ENCODE measurements around the gene ANKS6.

The ANKS6 gene

DNA sequence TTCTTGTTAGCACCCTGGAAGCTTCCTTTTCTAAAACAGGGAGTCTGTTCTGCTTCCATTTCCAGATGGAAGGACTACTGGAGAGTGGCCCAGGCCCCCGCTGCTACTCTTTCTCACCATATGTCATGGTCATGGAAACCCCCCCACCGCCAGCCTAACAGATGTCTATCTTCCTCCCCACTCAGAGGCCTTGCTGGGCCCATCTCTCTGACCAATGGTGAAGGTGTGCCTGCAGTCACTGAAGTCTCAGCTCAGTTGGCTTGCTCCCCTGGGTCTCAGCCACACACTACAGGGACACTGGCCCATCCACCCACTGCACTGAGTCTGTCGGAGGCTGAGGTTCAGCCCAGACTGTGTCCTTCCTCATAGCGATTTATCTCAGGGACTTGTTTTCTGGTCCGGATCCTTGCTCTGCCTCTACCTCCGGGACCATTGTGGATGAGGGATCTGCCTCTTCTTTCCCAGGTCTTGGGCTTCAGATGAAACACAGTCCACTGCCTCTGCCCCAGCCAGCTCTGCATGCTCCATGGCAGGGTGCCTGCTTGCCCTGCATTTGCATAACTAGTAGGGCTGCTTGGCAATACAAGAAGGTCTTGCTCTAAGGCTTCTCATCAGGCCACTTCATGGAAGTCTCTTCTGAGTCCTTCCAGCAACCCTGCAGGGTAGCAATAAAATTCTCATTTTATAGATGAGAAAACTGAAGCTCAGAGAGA is 42.0 kb upstream of the ANKS6 start:
- H2BK5ac ChIP-seq (ENCODE audit: low read length) = no peak overlapping the region
- H3K56ac ChIP-seq (ENCODE audit: low read length) = peak overlapping the region; percentile 42
- WGBS (ENCODE audit: extremely low coverage, insufficient coverage, low lambda C conversion rate) = no CpG with 5 or more reads among the region's 6 CpGs
- H3K27ac ChIP-seq (ENCODE audit: low read depth, low read length) = no peak overlapping the region
- H2BK15ac ChIP-seq (replicated peaks; ENCODE audit: low read depth) = no peak overlapping the region
- H3K27me3 ChIP-seq (ENCODE audit: insufficient read depth, low read length, poor library complexity) = no peaks in the 10 kb centered on the region
- no peak overlapping the region for H4K8ac ChIP-seq (ENCODE audit: low read depth, low read length)
- no peak overlapping the region for H3K4ac ChIP-seq (ENCODE audit: low read depth, low read length)
- DNase-seq = no peak
- H3K36me3 ChIP-seq (ENCODE audit: control insufficient read depth, insufficient read depth, low read length) = no peaks in the 10 kb centered on the region
- H3K4me3 ChIP-seq (ENCODE audit: low read length) = no peak overlapping the region
- no peak overlapping the region for H2BK120ac ChIP-seq (ENCODE audit: low read depth, low read length)
- no peak overlapping the region for H3K18ac ChIP-seq (ENCODE audit: low read length)
- no peaks in the 10 kb centered on the region for H3K4me1 ChIP-seq (ENCODE audit: control insufficient read depth, low read depth, low read length)
- no peak overlapping the region for H3K9ac ChIP-seq (ENCODE audit: low read length)
- no peak overlapping the region for H2AK5ac ChIP-seq (ENCODE audit: low read length)
- no peaks in the 10 kb centered on the region for H3K79me1 ChIP-seq (ENCODE audit: low read length)
- no peaks in the 10 kb centered on the region for H3K79me2 ChIP-seq (ENCODE audit: control insufficient read depth, insufficient read depth, low read length)
- no peak overlapping the region for H4K5ac ChIP-seq (ENCODE audit: low read length)
- no peak overlapping the region for H3K4me2 ChIP-seq (ENCODE audit: low read length)
- H3K23ac ChIP-seq (ENCODE audit: low read length) = no peak overlapping the region

- Histone ChIP-seq H2BK120ac (ENCODE audit: low read depth, low read length) (no peak overlapping the region), H3K79me1 (ENCODE audit: low read length) (no peaks in the 10 kb centered on the region), H3K79me2 (ENCODE audit: control insufficient read depth, insufficient read depth, low read length) (no peaks in the 10 kb centered on the region), H2AK5ac (ENCODE audit: low read length) (no peak overlapping the region), H3K56ac (ENCODE audit: low read length) (no peak overlapping the region), H3K36me3 (ENCODE audit: control insufficient read depth, insufficient read depth, low read length) (no peaks in the 10 kb centered on the region), H3K4me2 (ENCODE audit: low read length) (no peak overlapping the region), H3K4ac (ENCODE audit: low read depth, low read length) (no peak overlapping the region), H3K23ac (ENCODE audit: low read length) (no peak overlapping the region), H3K9ac (ENCODE audit: low read length) (no peak overlapping the region), H2BK5ac (ENCODE audit: low read length) (no peak overlapping the region), H3K27me3 (ENCODE audit: insufficient read depth, low read length, poor library complexity) (no peaks in the 10 kb centered on the region), H2BK15ac (replicated peaks; ENCODE audit: low read depth) (no peak overlapping the region), H3K4me3 (ENCODE audit: low read length) (no peak overlapping the region), H3K4me1 (ENCODE audit: control insufficient read depth, low read depth, low read length) (no peaks in the 10 kb centered on the region), H3K27ac (ENCODE audit: low read depth, low read length) (no peak overlapping the region), H4K8ac (ENCODE audit: low read depth, low read length) (no peak overlapping the region), H3K18ac (ENCODE audit: low read length) (no peak overlapping the region), H4K5ac (ENCODE audit: low read length) (no peak overlapping the region)
- no peak for DNase-seq
- WGBS (ENCODE audit: extremely low coverage, insufficient coverage, low lambda C conversion rate) = no CpG with 5 or more reads among the region's 4 CpGs
Observed at GRCh38 chr9:98837516-98837915, 41.2 kb upstream of the ANKS6 start.

- Histone ChIP-seq H3K23ac (ENCODE audit: low read length) (no peak overlapping the region), H3K4me3 (ENCODE audit: low read length) (no peak overlapping the region), H3K4me2 (ENCODE audit: low read length) (no peak overlapping the region), H2BK5ac (ENCODE audit: low read length) (no peak overlapping the region), H2AK5ac (ENCODE audit: low read length) (no peak overlapping the region), H3K56ac (ENCODE audit: low read length) (no peak overlapping the region), H3K27ac (ENCODE audit: low read depth, low read length) (no peak overlapping the region), H3K79me1 (ENCODE audit: low read length) (no peaks in the 10 kb centered on the region), H3K18ac (ENCODE audit: low read length) (no peak overlapping the region), H2BK15ac (replicated peaks; ENCODE audit: low read depth) (no peak overlapping the region), H2BK120ac (ENCODE audit: low read depth, low read length) (no peak overlapping the region), H4K8ac (ENCODE audit: low read depth, low read length) (no peak overlapping the region), H3K4me1 (ENCODE audit: control insufficient read depth, low read depth, low read length) (no peaks in the 10 kb centered on the region), H3K36me3 (ENCODE audit: control insufficient read depth, insufficient read depth, low read length) (no peaks in the 10 kb centered on the region), H3K27me3 (ENCODE audit: insufficient read depth, low read length, poor library complexity) (no peaks in the 10 kb centered on the region), H3K9ac (ENCODE audit: low read length) (no peak overlapping the region), H4K5ac (ENCODE audit: low read length) (no peak overlapping the region), H3K4ac (ENCODE audit: low read depth, low read length) (no peak overlapping the region), H3K79me2 (ENCODE audit: control insufficient read depth, insufficient read depth, low read length) (no peaks in the 10 kb centered on the region)
- no peak for DNase-seq
- WGBS (ENCODE audit: extremely low coverage, insufficient coverage, low lambda C conversion rate) = no CpG with 5 or more reads among the region's 4 CpGs
Observed at GRCh38 chr9:98836206-98836605, 39.9 kb upstream of the ANKS6 start.

GRCh38 chr9:98834386-98834785 is 38.0 kb upstream of the ANKS6 start:
- Histone ChIP-seq H2BK5ac (ENCODE audit: low read length) (no peak overlapping the region), H3K27me3 (ENCODE audit: insufficient read depth, low read length, poor library complexity) (no peaks in the 10 kb centered on the region), H3K79me1 (ENCODE audit: low read length) (no peaks in the 10 kb centered on the region), H2BK120ac (ENCODE audit: low read depth, low read length) (no peak overlapping the region), H3K4me2 (ENCODE audit: low read length) (no peak overlapping the region), H4K5ac (ENCODE audit: low read length) (no peak overlapping the region), H3K79me2 (ENCODE audit: control insufficient read depth, insufficient read depth, low read length) (no peaks in the 10 kb centered on the region), H3K23ac (ENCODE audit: low read length) (no peak overlapping the region), H3K27ac (ENCODE audit: low read depth, low read length) (no peak overlapping the region), H3K18ac (ENCODE audit: low read length) (no peak overlapping the region), H3K36me3 (ENCODE audit: control insufficient read depth, insufficient read depth, low read length) (no peaks in the 10 kb centered on the region), H3K56ac (ENCODE audit: low read length) (no peak overlapping the region), H2BK15ac (replicated peaks; ENCODE audit: low read depth) (no peak overlapping the region), H4K8ac (ENCODE audit: low read depth, low read length) (no peak overlapping the region), H3K9ac (ENCODE audit: low read length) (no peak overlapping the region), H3K4me3 (ENCODE audit: low read length) (no peak overlapping the region), H3K4ac (ENCODE audit: low read depth, low read length) (no peak overlapping the region), H2AK5ac (ENCODE audit: low read length) (no peak overlapping the region), H3K4me1 (ENCODE audit: control insufficient read depth, low read depth, low read length) (no peaks in the 10 kb centered on the region)
- WGBS (ENCODE audit: extremely low coverage, insufficient coverage, low lambda C conversion rate) = no CpG with 5 or more reads among the region's 9 CpGs
- peak; percentile 60 for DNase-seq

DNA sequence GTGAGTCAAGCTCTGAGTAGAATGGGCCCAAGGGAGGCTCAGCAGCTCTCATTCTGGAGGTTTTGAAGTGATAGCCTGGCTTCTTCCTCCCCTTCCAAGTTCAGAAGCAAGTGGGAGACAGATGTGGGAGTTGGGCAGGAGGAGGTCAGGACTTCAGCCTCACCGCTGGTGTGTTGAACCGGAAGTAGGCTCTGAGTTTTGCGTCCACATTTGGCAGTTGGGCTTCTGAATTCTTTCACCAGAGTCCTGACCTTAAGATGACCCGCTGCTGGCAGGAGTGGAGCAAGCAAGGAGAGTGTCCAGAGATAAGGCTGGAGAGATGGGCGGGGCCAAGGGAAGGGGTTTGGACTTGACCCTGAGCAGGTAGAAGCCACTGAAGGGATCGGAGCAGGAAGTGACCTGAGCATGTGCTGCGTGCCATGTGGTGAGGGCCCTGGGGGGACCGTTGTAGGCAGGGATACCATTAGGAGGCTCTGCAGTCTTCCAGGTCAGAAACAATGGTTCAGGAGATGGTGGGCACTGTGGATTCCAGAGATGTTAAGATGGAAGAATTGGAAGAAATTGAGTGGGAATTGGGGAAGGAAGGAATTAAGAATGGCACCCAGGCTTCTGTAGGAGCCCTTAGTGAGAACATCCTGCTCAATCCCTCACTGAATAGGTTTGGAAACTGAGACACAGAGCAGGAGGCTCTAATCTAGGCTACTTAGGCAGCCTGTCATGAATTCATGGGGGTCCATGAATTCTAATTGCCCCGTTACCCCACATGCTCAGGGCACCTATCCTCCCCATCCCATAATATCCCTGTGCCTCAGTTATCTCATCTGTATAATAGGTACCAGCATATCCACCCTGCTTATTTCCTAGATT is 37.0 kb upstream of the ANKS6 start:
- H3K27me3 ChIP-seq (ENCODE audit: insufficient read depth, low read length, poor library complexity) = no peaks in the 10 kb centered on the region
- no peak overlapping the region for H3K23ac ChIP-seq (ENCODE audit: low read length)
- no peak overlapping the region for H2BK5ac ChIP-seq (ENCODE audit: low read length)
- no peak overlapping the region for H3K56ac ChIP-seq (ENCODE audit: low read length)
- H2BK15ac ChIP-seq (replicated peaks; ENCODE audit: low read depth) = no peak overlapping the region
- no peak overlapping the region for H4K5ac ChIP-seq (ENCODE audit: low read length)
- H3K27ac ChIP-seq (ENCODE audit: low read depth, low read length) = no peak overlapping the region
- H3K9ac ChIP-seq (ENCODE audit: low read length) = no peak overlapping the region
- WGBS (ENCODE audit: extremely low coverage, insufficient coverage, low lambda C conversion rate) = no CpG with 5 or more reads among the region's 9 CpGs
- no peaks in the 10 kb centered on the region for H3K4me1 ChIP-seq (ENCODE audit: control insufficient read depth, low read depth, low read length)
- no peak overlapping the region for H3K4me2 ChIP-seq (ENCODE audit: low read length)
- no peaks in the 10 kb centered on the region for H3K36me3 ChIP-seq (ENCODE audit: control insufficient read depth, insufficient read depth, low read length)
- no peak overlapping the region for H3K18ac ChIP-seq (ENCODE audit: low read length)
- H3K79me2 ChIP-seq (ENCODE audit: control insufficient read depth, insufficient read depth, low read length) = no peaks in the 10 kb centered on the region
- H3K4me3 ChIP-seq (ENCODE audit: low read length) = no peak overlapping the region
- no peak overlapping the region for H4K8ac ChIP-seq (ENCODE audit: low read depth, low read length)
- H2BK120ac ChIP-seq (ENCODE audit: low read depth, low read length) = no peak overlapping the region
- no peak for DNase-seq
- H3K4ac ChIP-seq (ENCODE audit: low read depth, low read length) = no peak overlapping the region
- H2AK5ac ChIP-seq (ENCODE audit: low read length) = no peak overlapping the region
- no peaks in the 10 kb centered on the region for H3K79me1 ChIP-seq (ENCODE audit: low read length)

Data from mesendoderm (in vitro differentiated cells).